Cortex of kidney (tissue), 1 donor: Measurements from ENCODE around the gene SYS1.

Source experiments
- DNase-seq: peaks from one replicate; lab custom pipeline; 2025; lab: John Stamatoyannopoulos, UW

The SYS1 gene

GRCh38 chr20:45355209-45356084 is 7.5 kb upstream of the SYS1 start:
- DNase-seq = no peak

- no peak for DNase-seq
Measured at GRCh38 chr20:45358282-45359068, 4.5 kb upstream of the SYS1 start.

- no peak for DNase-seq
Measured at GRCh38 chr20:45359069-45359405, 3.9 kb upstream of the SYS1 start.

- no peak for DNase-seq
Measured at GRCh38 chr20:45359406-45360148, 3.4 kb upstream of the SYS1 start.

- DNase-seq = no peak
Measured at GRCh38 chr20:45361793-45362192, 1.2 kb upstream of the SYS1 start.

- no peak for DNase-seq
Measured at GRCh38 chr20:45363611-45364492, 896 bp downstream of the SYS1 start.

- DNase-seq = no peak
Measured at GRCh38 chr20:45365444-45365970, 2.6 kb downstream of the SYS1 start.

- no peak for DNase-seq
Measured at GRCh38 chr20:45366192-45366591, 3.2 kb downstream of the SYS1 start.

GRCh38 chr20:45366631-45367030 is 3.7 kb downstream of the SYS1 start:
- no peak for DNase-seq

GRCh38 chr20:45367126-45367525 is 4.2 kb downstream of the SYS1 start:
- DNase-seq = no peak

GRCh38 chr20:45368221-45368980 is 5.4 kb downstream of the SYS1 start:
- no peak for DNase-seq

- DNase-seq = no peak
Measured at GRCh38 chr20:45370571-45371160, 7.7 kb downstream of the SYS1 start.

- no peak for DNase-seq
Measured at GRCh38 chr20:45372241-45372640, 9.3 kb downstream of the SYS1 start.

GRCh38 chr20:45372646-45373352 is 9.8 kb downstream of the SYS1 start:
- no peak for DNase-seq

- DNase-seq = no peak
Measured at GRCh38 chr20:45373353-45374100, 10.6 kb downstream of the SYS1 start.

- DNase-seq = no peak
Measured at GRCh38 chr20:45374101-45374467, 11.1 kb downstream of the SYS1 start.

- no peak for DNase-seq
Measured at GRCh38 chr20:45374966-45375365, 12.0 kb downstream of the SYS1 start.

- DNase-seq = no peak
Measured at GRCh38 chr20:45377269-45377668, 14.3 kb downstream of the SYS1 start.

GRCh38 chr20:45378191-45378590 is 15.2 kb downstream of the SYS1 start, which contains the start of gene TP53TG5:
Gene TP53TG5, minus strand, starts transcription at chr20:45378325. Its CDS starts 89 bp downstream, at chr20:45378236.
- no peak for DNase-seq
